GM19025 (cell line): ENCODE measurements around the gene N4BP3.

Experiments used
- ATAC-seq: cut with Tn5 transposase; IDR thresholded peaks from one replicate; pipeline ENCODE4 v1.9.1; 2021; ENCODE audit warnings: mild to moderate bottlenecking, low read depth, moderate library complexity; ENCODE audit not compliant: unreplicated experiment

N4BP3 gene

GRCh38 chr5:178098685-178099084, 14.6 kb upstream of the N4BP3 start:
- no peak for ATAC-seq

GRCh38 chr5:178103612-178104011, 9.7 kb upstream of the N4BP3 start:
- ATAC-seq: no peak

- no peak for ATAC-seq
These were observed 8.8 kb upstream of the N4BP3 start for GRCh38 chr5:178104492-178104891.

DNA sequence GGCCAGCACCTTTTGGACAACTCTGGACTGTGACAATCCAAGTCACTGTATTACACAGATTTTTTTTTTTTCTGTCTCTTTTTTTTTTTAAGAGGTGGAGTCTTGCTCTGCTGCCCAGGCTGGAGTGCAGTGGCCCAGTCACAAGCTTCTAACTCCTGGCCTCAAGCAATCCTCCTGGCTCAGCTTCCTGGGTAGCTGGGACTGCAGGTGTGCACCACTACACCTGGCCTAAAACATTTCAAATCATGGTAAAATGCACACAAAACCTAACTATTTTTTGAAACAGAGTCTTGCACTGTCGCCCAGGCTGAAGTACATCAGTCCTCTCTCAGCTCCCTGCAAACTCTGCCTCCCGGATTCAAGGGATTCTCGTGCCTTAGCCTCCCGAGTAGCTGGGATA, 7.2 kb upstream of the N4BP3 start:
- ATAC-seq: no peak

- ATAC-seq: no peak
These were observed 6.6 kb upstream of the N4BP3 start for GRCh38 chr5:178106556-178107239.

DNA sequence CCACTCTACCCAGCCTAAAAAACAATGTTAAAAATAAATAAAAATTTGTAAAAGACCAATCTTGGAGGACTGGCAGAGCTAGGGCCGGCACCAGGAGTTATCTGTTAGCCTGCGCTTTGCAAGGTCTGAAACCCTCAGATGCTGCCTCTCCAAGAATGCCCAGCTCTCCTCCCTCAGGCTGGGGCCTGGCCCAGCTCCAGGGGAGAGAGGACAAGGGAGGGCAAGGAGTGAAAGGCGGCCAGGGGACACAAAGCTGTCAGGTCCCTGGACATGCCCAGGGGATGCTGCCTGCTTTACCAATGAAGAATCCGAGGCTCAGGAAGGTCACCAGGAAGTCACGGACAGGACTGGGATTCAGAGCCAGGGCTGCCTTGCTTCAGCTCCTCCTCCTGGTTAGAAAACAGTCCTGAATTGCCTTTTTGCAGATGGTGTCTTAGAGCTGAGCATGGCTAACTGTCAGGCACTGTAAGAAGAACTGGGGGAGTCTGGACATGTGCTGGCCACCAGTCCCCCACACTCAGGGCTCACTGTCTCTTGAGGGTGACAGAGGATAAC, 5.5 kb upstream of the N4BP3 start:
- ATAC-seq: no peak

GRCh38 chr5:178108446-178108845, 4.9 kb upstream of the N4BP3 start:
- no peak for ATAC-seq

GRCh38 chr5:178108966-178109365, 4.4 kb upstream of the N4BP3 start:
- ATAC-seq: no peak

DNA sequence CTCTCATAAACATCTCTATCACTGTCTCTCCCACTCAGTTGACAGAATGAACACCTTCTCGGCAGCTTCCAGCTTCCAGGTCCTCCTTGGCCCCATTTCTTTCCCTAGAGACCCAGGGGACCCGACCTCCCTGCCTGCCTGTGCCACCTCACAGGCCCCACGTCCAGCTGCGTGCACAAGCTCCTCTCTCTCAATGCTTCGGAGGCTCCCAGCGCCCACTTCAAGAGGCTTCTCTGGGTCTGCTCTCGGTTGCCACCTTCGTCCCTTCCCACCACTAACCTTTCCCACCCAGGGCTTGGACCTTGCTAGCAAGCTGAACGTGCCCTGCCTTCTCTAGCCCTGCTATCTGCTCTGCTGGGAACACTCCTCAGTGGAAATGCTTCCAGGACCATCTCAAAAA, 2.8 kb upstream of the N4BP3 start:
- ATAC-seq: no peak

GRCh38 chr5:178111925-178112324, 1.4 kb upstream of the N4BP3 start:
- ATAC-seq: no peak

DNA sequence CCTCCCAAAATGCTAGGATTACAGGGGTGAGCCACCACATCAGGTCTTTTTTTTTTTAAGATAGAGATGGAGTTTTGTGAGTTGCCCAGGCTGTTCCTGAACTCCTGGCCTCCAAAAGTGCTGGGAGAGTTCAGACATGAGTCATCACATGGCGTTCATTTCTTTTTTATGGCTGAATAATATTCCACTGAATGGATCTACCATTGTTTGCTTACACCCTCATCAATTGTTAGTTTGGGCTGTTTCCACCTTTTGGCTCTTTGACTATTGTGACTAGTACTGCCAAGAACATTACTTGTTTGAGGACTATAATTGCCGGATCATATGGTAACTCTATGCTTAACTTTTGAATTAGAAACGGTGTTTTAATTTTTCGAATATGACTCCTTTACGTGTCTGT, 787 bp upstream of the N4BP3 start:
- ATAC-seq: no peak

DNA sequence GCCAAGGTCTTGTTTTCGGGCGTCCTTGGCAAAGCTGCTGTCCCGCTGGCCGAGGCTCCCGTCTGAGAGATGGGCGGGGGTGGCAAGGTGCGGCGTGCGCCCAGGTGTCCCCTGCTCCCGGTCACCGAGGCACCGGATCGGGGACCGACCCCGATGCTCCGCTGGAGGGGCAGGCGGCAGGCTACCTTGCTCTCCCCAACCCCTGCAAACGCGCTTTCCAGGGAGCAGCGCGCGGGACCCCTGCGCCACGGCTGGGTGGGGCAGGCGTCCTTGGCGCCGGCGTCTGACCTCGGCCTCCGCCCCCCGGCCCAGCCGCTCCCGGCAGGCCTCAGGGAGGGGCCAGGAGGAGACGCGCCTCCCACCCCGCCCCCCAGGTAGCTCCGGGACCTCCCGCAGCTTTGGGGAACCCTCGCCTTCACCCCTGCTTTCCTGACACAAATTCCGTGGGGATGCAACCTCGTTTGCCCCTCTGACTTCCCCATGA, 551 bp downstream of the N4BP3 start:
- ATAC-seq: no peak

DNA sequence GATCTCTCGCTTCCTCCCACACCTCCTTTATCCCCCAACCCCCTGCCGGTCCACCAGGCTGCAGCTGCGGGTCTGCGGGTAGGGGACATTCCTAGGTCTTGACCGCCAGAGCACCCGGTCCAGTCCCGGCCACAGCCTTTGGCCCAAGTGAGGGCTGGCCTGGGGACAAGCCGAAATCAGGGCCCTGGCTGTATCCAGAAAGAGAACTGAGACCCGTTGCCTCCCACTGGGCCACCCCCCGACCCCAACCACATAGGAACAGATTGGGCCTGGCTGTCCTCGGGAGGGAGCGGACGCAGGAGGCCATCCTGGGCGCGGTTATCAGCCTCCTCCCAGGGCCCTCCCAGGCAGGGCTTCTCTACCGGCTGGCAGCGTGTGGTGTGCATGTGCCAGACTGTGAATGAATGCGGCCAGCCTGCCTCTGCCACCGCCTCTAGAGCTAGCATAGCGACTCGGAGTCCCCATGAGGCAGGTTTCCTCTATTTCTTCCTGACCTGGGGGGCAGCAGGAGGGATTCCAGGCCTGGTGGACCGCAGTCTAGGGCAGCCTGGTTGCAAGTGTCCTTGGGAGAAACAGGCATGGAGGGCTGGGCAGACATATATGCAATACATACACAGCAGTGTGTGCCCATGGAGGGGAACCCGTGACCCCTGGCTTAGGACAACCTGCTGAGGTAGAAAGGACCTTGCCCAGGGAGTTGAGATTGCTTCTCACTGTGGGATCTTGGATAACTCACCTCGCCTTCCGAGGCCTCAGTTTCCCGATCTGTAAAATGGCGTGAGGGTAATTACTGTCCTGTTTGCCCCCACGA, 1.2 kb downstream of the N4BP3 start:
- ATAC-seq: no peak

DNA sequence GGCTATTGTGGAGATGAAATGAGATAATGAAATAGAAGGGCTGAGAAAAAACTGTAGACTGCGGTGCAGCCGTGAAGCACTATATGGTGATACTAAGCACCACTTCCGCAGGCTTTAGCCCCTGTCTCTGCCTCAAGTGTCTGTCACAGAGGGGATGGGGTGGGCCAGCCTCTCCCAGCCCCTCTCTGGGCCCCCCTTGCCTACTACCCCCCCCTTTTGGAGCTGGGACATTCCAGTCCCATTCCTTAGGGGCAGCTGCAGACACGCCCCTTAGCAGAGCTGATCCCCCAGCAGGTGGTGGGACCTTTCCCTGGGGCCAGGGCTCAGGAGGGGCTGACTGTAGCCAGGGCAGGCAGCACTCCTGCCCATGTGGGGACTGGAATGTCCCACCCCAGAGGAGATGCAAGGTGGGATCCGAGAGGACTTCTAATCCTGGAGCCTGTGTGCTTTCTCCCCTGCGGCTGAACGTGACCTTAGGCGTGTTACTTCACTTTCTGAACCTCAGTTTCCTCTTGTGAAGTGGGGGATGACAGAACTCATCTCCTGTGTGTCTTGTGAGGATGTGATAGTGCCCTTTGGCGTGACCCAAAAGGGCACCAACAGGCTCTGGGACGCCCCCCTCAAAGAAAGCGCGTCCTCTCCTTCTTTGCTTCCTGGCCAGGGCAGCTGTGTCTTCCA, 1.9 kb downstream of the N4BP3 start:
- ATAC-seq: no peak

- no peak for ATAC-seq
These were observed 2.4 kb downstream of the N4BP3 start for GRCh38 chr5:178115814-178116142.

DNA sequence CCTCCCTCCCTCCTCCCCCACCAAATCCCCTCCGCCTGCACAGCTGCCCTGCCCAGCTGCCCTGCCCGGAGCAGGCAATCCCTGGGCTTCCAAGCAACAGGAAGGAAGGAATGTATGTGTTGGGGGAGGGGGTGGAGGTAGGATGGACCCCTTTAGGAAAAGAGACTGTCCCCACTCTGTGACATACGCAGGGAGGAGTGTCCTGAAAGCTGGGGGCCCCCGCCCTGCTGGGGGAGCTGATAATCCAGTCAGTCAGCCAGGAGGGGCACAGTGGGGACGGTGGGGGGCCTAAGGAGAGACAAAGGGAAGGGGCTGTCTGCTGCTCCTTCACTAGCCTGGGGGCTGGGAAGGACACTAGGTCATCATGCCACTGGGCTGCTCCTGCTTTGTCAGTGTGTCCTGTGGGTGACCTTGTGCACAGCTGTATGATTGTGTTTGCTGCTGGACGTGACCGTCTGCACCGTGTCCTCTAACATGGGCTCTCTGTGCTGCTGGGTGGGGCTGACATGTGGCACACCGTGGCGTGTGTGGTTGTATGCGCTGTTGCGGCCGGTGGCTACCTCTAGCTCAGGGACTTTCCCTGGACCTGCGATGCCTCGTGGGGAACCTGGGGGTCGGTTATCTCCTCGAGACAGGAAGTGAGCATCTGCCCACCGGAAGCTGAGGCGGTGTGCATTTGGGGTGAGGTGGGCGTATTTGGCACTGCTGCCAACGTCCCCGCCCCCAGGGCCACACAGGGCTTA, 3.0 kb downstream of the N4BP3 start:
- no peak for ATAC-seq

DNA sequence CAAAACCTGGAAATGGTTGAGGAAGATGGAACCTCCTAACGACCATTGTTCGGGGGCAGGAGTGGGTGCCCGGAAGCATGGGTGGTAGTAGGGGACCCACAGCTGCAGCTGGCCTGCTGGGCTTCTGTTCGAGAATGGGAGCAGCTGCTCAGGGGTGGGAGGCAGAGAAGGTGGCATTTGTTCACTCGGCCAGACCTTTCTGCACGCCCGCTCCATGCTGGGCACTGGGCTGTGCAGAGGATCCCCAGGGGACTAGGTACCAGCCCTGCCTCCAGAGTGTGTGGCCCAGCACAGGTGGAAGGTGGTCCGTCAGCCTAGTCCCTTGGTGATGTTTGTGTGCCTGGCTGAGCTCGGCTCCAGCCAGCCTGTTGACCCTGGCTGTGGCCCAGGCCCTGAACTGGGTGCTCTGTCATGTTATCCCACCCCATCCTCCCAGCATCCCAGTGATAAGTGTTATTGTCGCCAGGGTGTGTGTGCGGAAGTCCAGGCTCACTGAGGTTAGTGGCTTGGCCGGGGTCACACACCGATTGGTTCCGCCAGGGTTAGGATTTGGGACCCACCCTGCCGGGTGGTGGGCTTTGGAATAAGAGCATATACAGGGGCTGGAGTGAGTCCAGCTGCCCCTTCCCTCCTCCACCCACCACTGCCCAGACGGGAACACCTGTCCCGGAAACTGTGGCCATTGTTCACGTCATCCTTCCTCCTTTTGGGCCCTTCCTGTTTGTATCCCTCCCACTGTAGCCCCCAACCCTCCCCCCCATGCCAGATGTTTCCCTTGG, 4.8 kb downstream of the N4BP3 start:
- ATAC-seq: no peak

DNA sequence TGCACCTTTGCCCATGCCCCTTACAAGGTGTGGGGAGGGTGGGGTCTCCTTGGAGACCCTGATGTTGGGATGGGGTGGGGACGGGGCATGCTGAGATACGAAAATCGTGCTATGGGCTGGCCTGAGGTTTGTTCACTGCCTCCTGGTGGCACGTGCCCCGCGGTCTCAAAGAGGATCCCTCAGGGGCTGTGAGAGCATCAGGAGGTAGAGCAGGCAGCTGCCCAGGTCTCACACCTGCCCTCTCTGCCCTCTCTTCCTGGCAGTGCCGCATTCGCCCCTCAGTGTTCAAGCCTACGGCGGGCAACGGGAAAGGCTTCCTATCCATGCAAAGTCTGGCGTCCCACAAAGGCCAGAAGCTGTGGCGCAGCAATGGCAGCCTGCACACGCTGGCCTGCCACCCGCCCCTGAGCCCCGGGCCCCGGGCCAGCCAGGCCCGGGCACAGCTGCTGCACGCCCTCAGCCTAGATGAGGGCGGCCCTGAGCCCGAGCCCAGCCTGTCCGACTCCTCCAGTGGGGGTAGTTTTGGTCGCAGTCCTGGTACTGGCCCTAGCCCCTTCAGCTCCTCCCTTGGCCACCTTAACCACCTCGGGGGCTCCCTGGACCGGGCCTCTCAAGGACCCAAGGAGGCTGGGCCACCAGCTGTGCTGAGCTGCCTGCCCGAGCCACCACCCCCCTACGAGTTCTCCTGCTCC, 6.7 kb downstream of the N4BP3 start:
- no peak for ATAC-seq
